LHCN-M2 (cell line): ENCODE measurements around the gene WDR35. TPM values are rescaled to one million over a fixed set of nuclear protein-coding genes. Genes with fewer than 3 reads are reported as not detected.
"Not testable (repeated sequence)": the region's sequence is repeated elsewhere in the genome, so short reads cannot be mapped to it uniquely, and the experiment has no call there.

ENCODE experiments used
- DNase-seq: peaks from one replicate; pipeline ENCODE4 v3.0.0-alpha.2; 2012; ENCODE audit warnings: low read depth
- total RNA-seq: library from RNA; depleted of rRNA; stranded (reverse); fragments of >200 nt; gene quantifications from 2 replicates; pipeline ENCODE4 v1.2.3, GENCODE V29; 2014

WDR35 gene
- total RNA-seq, 1 experiment from 2014 or later: 10.3 TPM

GRCh38 chr2:19894134-19894792 lies 95.6 kb downstream of the WDR35 start:
- DNase-seq: no peak

- peak; percentile 60 for DNase-seq
Measured at GRCh38 chr2:19893520-19894133, 96.3 kb downstream of the WDR35 start.

- DNase-seq: not testable (repeated sequence)
Measured at GRCh38 chr2:19891971-19892370, 97.9 kb downstream of the WDR35 start.

- DNase-seq: no peak
Measured at GRCh38 chr2:19890104-19890503, 99.8 kb downstream of the WDR35 start.

GRCh38 chr2:19888831-19889230 lies 101.1 kb downstream of the WDR35 start:
- no peak for DNase-seq

- DNase-seq: no peak
Measured at GRCh38 chr2:19887510-19887909, 102.4 kb downstream of the WDR35 start.

GRCh38 chr2:19886261-19886660 lies 103.6 kb downstream of the WDR35 start:
- DNase-seq: no peak

GRCh38 chr2:19885791-19886190 lies 104.1 kb downstream of the WDR35 start:
- no peak for DNase-seq

GRCh38 chr2:19883971-19884720 lies 105.8 kb downstream of the WDR35 start:
- DNase-seq: no peak

- DNase-seq: no peak
Measured at GRCh38 chr2:19883486-19883885, 106.4 kb downstream of the WDR35 start.

GRCh38 chr2:19882286-19882685 lies 107.6 kb downstream of the WDR35 start:
- no peak for DNase-seq

- no peak for DNase-seq
Measured at GRCh38 chr2:19881908-19882265, 108.0 kb downstream of the WDR35 start.

- no peak for DNase-seq
Measured at GRCh38 chr2:19881221-19881907, 108.5 kb downstream of the WDR35 start.

- DNase-seq: not testable (repeated sequence)
Measured at GRCh38 chr2:19880191-19880590, 109.7 kb downstream of the WDR35 start.

GRCh38 chr2:19879120-19879519 lies 110.8 kb downstream of the WDR35 start:
- DNase-seq: no peak

- no peak for DNase-seq
Measured at GRCh38 chr2:19878268-19879046, 111.4 kb downstream of the WDR35 start.

GRCh38 chr2:19876751-19877150 lies 113.2 kb downstream of the WDR35 start:
- no peak for DNase-seq

GRCh38 chr2:19875280-19875679 lies 114.6 kb downstream of the WDR35 start:
- DNase-seq: no peak

- DNase-seq: no peak
Measured at GRCh38 chr2:19874726-19875125, 115.2 kb downstream of the WDR35 start.

GRCh38 chr2:19873014-19873413 lies 116.9 kb downstream of the WDR35 start:
- no peak for DNase-seq

GRCh38 chr2:19872302-19872701 lies 117.6 kb downstream of the WDR35 start:
- DNase-seq: no peak
